ENCODE data around the gene PARP12. TPM values are rescaled to one million over a fixed set of nuclear protein-coding genes. Genes with fewer than 3 reads are reported as not detected.

Gene PARP12
- total RNA-seq, 1 donor from 2014 or later = 54.6 TPM

GRCh38 chr7:139989366-139990141 lies 73.2 kb downstream of the PARP12 start:
- intact Hi-C loops (cut with DNase I) = no loop called here

DNA sequence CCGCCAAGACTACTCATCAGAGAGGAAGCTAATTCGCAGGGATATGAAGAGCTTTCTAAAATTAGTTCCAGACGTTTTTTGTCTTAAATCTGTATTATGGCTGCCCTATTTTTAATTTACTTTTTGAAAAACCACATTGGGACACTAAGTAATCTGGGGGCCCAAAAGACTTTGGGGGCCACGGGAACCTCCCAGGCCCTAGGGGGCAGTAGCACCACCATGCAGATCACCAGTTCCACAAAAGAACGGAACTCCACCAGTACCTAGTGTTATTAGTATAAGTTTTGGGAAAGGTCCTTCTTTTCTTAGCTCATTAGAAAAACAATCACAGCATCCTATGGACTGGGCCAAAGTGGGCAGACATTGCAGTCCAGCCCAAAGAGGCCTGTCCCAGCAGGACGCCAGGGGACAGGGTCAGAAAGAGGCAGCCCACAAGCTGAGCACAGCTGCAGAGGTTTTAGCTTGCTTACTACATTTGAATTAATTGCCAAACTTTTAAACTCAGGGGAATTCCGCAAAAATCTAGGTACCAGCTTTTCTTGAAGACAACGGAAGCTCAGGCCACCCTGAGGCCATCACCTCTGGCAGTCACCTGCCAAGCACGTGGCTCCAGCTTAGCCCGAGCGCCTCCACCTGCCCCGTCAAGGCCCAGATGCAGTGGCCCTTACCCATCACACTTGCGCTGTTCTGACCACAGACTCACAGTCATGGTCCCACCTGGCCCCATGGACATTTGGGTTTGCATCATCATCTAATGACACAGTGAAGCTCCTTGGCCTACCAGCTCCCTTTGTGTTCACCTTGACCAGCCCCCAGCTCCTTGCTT lies 74.8 kb downstream of the PARP12 start:
- intact Hi-C loops (cut with DNase I) = no loop called here
- no peak overlapping the region for H3K27ac ChIP-seq
- no peak overlapping the region for H3K4me3 ChIP-seq
- H3K9me3 ChIP-seq = no peaks in the 10 kb centered on the region
- H3K36me3 ChIP-seq = no peaks in the 10 kb centered on the region
- H3K4me1 ChIP-seq = no peaks in the 10 kb centered on the region
- H3K27me3 ChIP-seq = no peaks in the 10 kb centered on the region
- TF ChIP-seq, protein P1, sequence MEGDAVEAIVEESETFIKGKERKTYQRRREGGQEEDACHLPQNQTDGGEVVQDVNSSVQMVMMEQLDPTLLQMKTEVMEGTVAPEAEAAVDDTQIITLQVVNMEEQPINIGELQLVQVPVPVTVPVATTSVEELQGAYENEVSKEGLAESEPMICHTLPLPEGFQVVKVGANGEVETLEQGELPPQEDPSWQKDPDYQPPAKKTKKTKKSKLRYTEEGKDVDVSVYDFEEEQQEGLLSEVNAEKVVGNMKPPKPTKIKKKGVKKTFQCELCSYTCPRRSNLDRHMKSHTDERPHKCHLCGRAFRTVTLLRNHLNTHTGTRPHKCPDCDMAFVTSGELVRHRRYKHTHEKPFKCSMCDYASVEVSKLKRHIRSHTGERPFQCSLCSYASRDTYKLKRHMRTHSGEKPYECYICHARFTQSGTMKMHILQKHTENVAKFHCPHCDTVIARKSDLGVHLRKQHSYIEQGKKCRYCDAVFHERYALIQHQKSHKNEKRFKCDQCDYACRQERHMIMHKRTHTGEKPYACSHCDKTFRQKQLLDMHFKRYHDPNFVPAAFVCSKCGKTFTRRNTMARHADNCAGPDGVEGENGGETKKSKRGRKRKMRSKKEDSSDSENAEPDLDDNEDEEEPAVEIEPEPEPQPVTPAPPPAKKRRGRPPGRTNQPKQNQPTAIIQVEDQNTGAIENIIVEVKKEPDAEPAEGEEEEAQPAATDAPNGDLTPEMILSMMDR (IDR thresholded peaks at IDR 0.05) = no peak
- no peak for DNase-seq (ENCODE audit: low spot score in 2 of 2)

More at GRCh38 chr7:139989366-139990141, 73.2 kb downstream of the PARP12 start:
- H3K36me3 ChIP-seq = no peaks in the 10 kb centered on the region
- no peaks in the 10 kb centered on the region for H3K9me3 ChIP-seq
- no peak overlapping the region for H3K27ac ChIP-seq
- H3K4me1 ChIP-seq = no peaks in the 10 kb centered on the region
- no peaks in the 10 kb centered on the region for H3K27me3 ChIP-seq
- no peak overlapping the region for H3K4me3 ChIP-seq
- TF ChIP-seq, protein P1 (IDR thresholded peaks at IDR 0.05) = no peak
- DNase-seq (ENCODE audit: low spot score in 2 of 2) = no peak

- Histone ChIP-seq H3K27ac (no peak overlapping the region), H3K4me1 (no peaks in the 10 kb centered on the region), H3K4me3 (no peak overlapping the region), H3K27me3 (no peaks in the 10 kb centered on the region), H3K36me3 (no peaks in the 10 kb centered on the region), H3K9me3 (no peaks in the 10 kb centered on the region)
- intact Hi-C loops (cut with DNase I) = no loop called here
- TF ChIP-seq, protein P1 (IDR thresholded peaks at IDR 0.05) = no peak
- DNase-seq (ENCODE audit: low spot score in 2 of 2) = no peak
These were observed 76.9 kb downstream of the PARP12 start for GRCh38 chr7:139985811-139986210.

- no peaks in the 10 kb centered on the region for H3K27me3 ChIP-seq
- TF ChIP-seq, protein P1 (IDR thresholded peaks at IDR 0.05) = no peak
- no peaks in the 10 kb centered on the region for H3K36me3 ChIP-seq
- H3K9me3 ChIP-seq = no peaks in the 10 kb centered on the region
- no peaks in the 10 kb centered on the region for H3K4me1 ChIP-seq
- H3K4me3 ChIP-seq = no peak overlapping the region
- intact Hi-C loops (cut with DNase I) = no loop called here
- DNase-seq (ENCODE audit: low spot score in 2 of 2) = no peak
- H3K27ac ChIP-seq = no peak overlapping the region
These were observed 77.9 kb downstream of the PARP12 start for GRCh38 chr7:139984642-139985539.
